Endothelial cell of umbilical vein (primary cell): ENCODE data around the gene SLC9A3. TPM values are rescaled to one million over a fixed set of nuclear protein-coding genes. Genes with fewer than 3 reads are reported as not detected.

ENCODE experiments used
- BruUV-seq: library from RNA; stranded (reverse); fragments of 400-500 nt; replicated peaks from 2 replicates; lab custom pipeline; 2021; lab: Mats Ljungman, UMichigan
- CTCF ChIA-PET: fragments of 300-600, 350-600 bp; sonication (Branson Sonifier 250); formaldehyde crosslinking; loops from one replicate; lab custom pipeline; 2021; ENCODE audit warnings: antibody characterized with exemption, inconsistent platforms; lab: Charles Lee
- POLR2A ChIA-PET: fragments of 300-600, 350-600 bp; sonication (Branson Sonifier 250); formaldehyde crosslinking; loops from one replicate; lab custom pipeline; 2021; ENCODE audit warnings: antibody characterized with exemption, inconsistent platforms; lab: Charles Lee
- DNase-seq: peaks from one replicate; pipeline ENCODE4 v3.0.0-alpha.2; 2011; ENCODE audit warnings: low read depth, low spot score
- FAIRE-seq: peaks from 2 replicates; lab custom pipeline; 2011; peaks lifted over from hg19 to GRCh38; lab: Jason Lieb, UNC
- H2AFZ ChIP-seq: 2 replicates; pipeline ENCODE4 v1.6.0; 2012; ENCODE audit warnings: low read depth, low read length, control low read depth, inconsistent platforms
- H3K27ac ChIP-seq: 2 replicates; pipeline ENCODE4 v1.5.1; 2011; ENCODE audit warnings: low read depth, mild to moderate bottlenecking, control low read depth, low read length, moderate library complexity; ENCODE audit not compliant: insufficient read depth
- H3K27me3 ChIP-seq, 2 experiments: 2 replicates each; pipeline versions ENCODE4 v1.6.0 to v1.6.1; 2011; ENCODE audit warnings: low read length in 2 of 2, mixed read lengths in 1 of 2; ENCODE audit not compliant: control insufficient read depth in 2 of 2, insufficient read depth in 2 of 2
- H3K36me3 ChIP-seq, 2 experiments: 2 replicates in 1 of 2; 3 replicates in 1 of 2; pipeline ENCODE4 v1.5.1; 2011; ENCODE audit warnings: low read length in 2 of 2, mild to moderate bottlenecking in 1 of 2, moderate library complexity in 1 of 2; ENCODE audit not compliant: control insufficient read depth in 2 of 2, insufficient read depth in 2 of 2; ENCODE audit errors: extremely low read depth in 1 of 2
- H3K4me1 ChIP-seq: 3 replicates; pipeline ENCODE4 v1.5.1; 2011; ENCODE audit warnings: mild to moderate bottlenecking, low read length; ENCODE audit not compliant: control insufficient read depth, insufficient read depth; ENCODE audit errors: extremely low read depth
- H3K4me2 ChIP-seq: 2 replicates; pipeline ENCODE4 v1.6.1; 2011; ENCODE audit warnings: low read length, control low read depth, mixed read lengths; ENCODE audit not compliant: insufficient read depth
- H3K4me3 ChIP-seq, 3 experiments: fragments of 200-600 bp in 1 of 3; sonication (generic), shearing (Covaris generic) in 1 of 3; replicated peaks in 1 of 3; 2 replicates each; pipeline ENCODE4 v1.5.1; 2011 to 2016; ENCODE audit warnings: control low read depth in 3 of 3, low read length in 3 of 3, mild to moderate bottlenecking in 2 of 3, inconsistent platforms in 1 of 3, low read depth in 1 of 3, moderate library complexity in 1 of 3; ENCODE audit not compliant: insufficient read depth in 1 of 3
- H3K79me2 ChIP-seq: 2 replicates; pipeline ENCODE4 v1.6.0; 2012; ENCODE audit warnings: low read length, inconsistent platforms; ENCODE audit not compliant: control insufficient read depth, insufficient read depth
- H3K9ac ChIP-seq: replicated peaks from 2 replicates; pipeline ENCODE3; 2011; ENCODE audit warnings: low read length, control low read depth; ENCODE audit not compliant: insufficient read depth; ENCODE audit errors: extremely low read depth
- H3K9me1 ChIP-seq: replicated peaks from 3 replicates; pipeline ENCODE4 v1.6.0; 2011; ENCODE audit warnings: mild to moderate bottlenecking, low read length; ENCODE audit not compliant: control insufficient read depth, insufficient read depth; ENCODE audit errors: extremely low read depth
- H3K9me3 ChIP-seq: replicated peaks from 2 replicates; pipeline ENCODE4 v1.5.1; 2012; ENCODE audit warnings: low read length, inconsistent platforms; ENCODE audit not compliant: control insufficient read depth, insufficient read depth
- H4K20me1 ChIP-seq: replicated peaks from 2 replicates; pipeline ENCODE3; 2011; ENCODE audit warnings: mild to moderate bottlenecking, low read length; ENCODE audit not compliant: control insufficient read depth, insufficient read depth; ENCODE audit errors: extremely low read depth
- CTCF ChIP-seq, 2 donors: IDR thresholded peaks; 1 replicate in 1 of 2; 2 replicates in 1 of 2; pipeline ENCODE4 v1.5.1; 2011; ENCODE audit warnings: low read length in 2 of 2, mild to moderate bottlenecking in 2 of 2, moderate library complexity in 2 of 2, control low read depth in 1 of 2, inconsistent platforms in 1 of 2, low read depth in 1 of 2; ENCODE audit not compliant: insufficient read depth in 1 of 2; ENCODE audit errors: extremely low read depth in 1 of 2
- EZH2 ChIP-seq: IDR thresholded peaks from 2 replicates; pipeline ENCODE4 v1.6.1; 2012; ENCODE audit warnings: borderline replicate concordance, low read depth, mild to moderate bottlenecking, moderate library complexity, low read length, inconsistent platforms; ENCODE audit not compliant: severe bottlenecking
- FOS ChIP-seq: IDR thresholded peaks from 2 replicates; pipeline ENCODE4 v1.6.1; 2011; ENCODE audit warnings: mild to moderate bottlenecking, low read length, moderate library complexity, borderline replicate concordance; ENCODE audit not compliant: insufficient read depth
- GATA2 ChIP-seq: IDR thresholded peaks from 2 replicates; pipeline ENCODE4 v1.7.0; 2011; ENCODE audit warnings: low read depth, mild to moderate bottlenecking, moderate library complexity, mixed read lengths, low read length; ENCODE audit not compliant: insufficient read length, insufficient read depth
- JUN ChIP-seq: IDR thresholded peaks from 2 replicates; pipeline ENCODE4 v1.6.1; 2011; ENCODE audit warnings: borderline replicate concordance, low read depth; ENCODE audit not compliant: insufficient read length, insufficient read depth
- MAX ChIP-seq: IDR thresholded peaks from 2 replicates; pipeline ENCODE4 v1.6.1; 2011; ENCODE audit not compliant: insufficient read depth, insufficient read length
- MYC ChIP-seq: IDR thresholded peaks from one replicate; pipeline ENCODE4 v1.6.1; 2011; ENCODE audit warnings: mild to moderate bottlenecking, low read depth, low read length
- POLR2A ChIP-seq: IDR thresholded peaks from 2 replicates; pipeline ENCODE4 v1.6.1; 2012; ENCODE audit warnings: low read depth, mild to moderate bottlenecking, control low read depth, low read length
- POLR2AphosphoS5 ChIP-seq: IDR thresholded peaks from 2 replicates; pipeline ENCODE4 v1.6.1; 2012; ENCODE audit warnings: low read depth, mild to moderate bottlenecking, control low read depth, low read length, moderate library complexity; ENCODE audit not compliant: insufficient read depth
- dilution Hi-C: fragments of 300-500 bp; cut with MboI; formaldehyde crosslinking; loops from one replicate; pipeline ENCODE4 v1.15.0; 2019; ENCODE audit warnings: low sequenced_read_pairs; ENCODE audit not compliant: extremely low pct_ligation_motif_present
- intact Hi-C: fragments of 100-400 bp; cut with micrococcal nuclease; formaldehyde crosslinking; loops from one replicate; pipeline ENCODE4 v1.10.0; 2022
- polyA plus RNA-seq, 4 experiments: library from polyadenylated mRNA; depleted of rRNA in 3 of 4; stranded (reverse) in 3 of 4; unstranded in 1 of 4; fragments of >200 nt; gene quantifications; 2 replicates each; pipeline versions ENCODE4 v1.2.1 to v1.2.3, GENCODE V29; 2011 to 2012; ENCODE audit warnings: missing spikeins in 1 of 4
- total RNA-seq: library from RNA; stranded (reverse); gene quantifications from 2 replicates; pipeline ENCODE4 v1.2.3, GENCODE V29; 2021

Gene SLC9A3
- total and polyA plus RNA-seq, 2 donors (not counting 3 experiments of a cell fraction or from before 2014, with no cell fraction given), result 0.79 to 0.82 TPM

- dilution Hi-C loops (no loop called here), intact Hi-C loops (no loop called here)
- POLR2A ChIA-PET, result no interaction called here
- TF ChIP-seq FOS (no peak), MYC (no peak), CTCF (IDR thresholded peaks at IDR 0.05; ENCODE audit: extremely low read depth in 1 of 2, insufficient read depth in 1 of 2, low read depth in 1 of 2, low read length in 2 of 2) (no peak), POLR2AphosphoS5 (no peak), GATA2 (no peak), MAX (no peak), JUN (no peak), POLR2A (no peak), EZH2 (no peak)
- no peaks in the 10 kb centered on the region for H3K9me3 ChIP-seq
- H3K36me3 ChIP-seq, result no peaks in the 10 kb centered on the region
- CTCF ChIA-PET, result no interaction called here
- no peak overlapping the region for H3K4me3 ChIP-seq
- H4K20me1 ChIP-seq, result no peaks in the 10 kb centered on the region
- no peaks in the 10 kb centered on the region for H3K27me3 ChIP-seq
- no peak overlapping the region for H3K27ac ChIP-seq
- FAIRE-seq (no peak), DNase-seq (no peak)
- no peaks in the 10 kb centered on the region for H3K9me1 ChIP-seq
- H3K4me2 ChIP-seq, result no peak overlapping the region
- BruUV-seq, result no TSS peak
- no peak overlapping the region for H2AFZ ChIP-seq
- no peaks in the 10 kb centered on the region for H3K79me2 ChIP-seq
- no peak overlapping the region for H3K9ac ChIP-seq
- H3K4me1 ChIP-seq, result no peaks in the 10 kb centered on the region
These were observed 30.9 kb upstream of the SLC9A3 start for GRCh38 chr5:555058-555623.
